ENCODE results near the gene C11orf21. TPM values are rescaled to one million over a fixed set of nuclear protein-coding genes. Genes with fewer than 3 reads are reported as not detected.
"Not testable (repeated sequence)": the region's sequence is repeated elsewhere in the genome, so short reads cannot be mapped to it uniquely, and the experiment has no call there.

C11orf21 gene
- total RNA-seq, result 10 to 100 TPM; 66.4 to 81.0 TPM

GRCh38 chr11:2301631-2302305 lies at the start of gene C11orf21, which contains the start of gene TSPAN32:
Gene C11orf21 (minus strand): TSS chr11:2301918. CDS start chr11:2301808, 110 bp downstream.
Gene TSPAN32 (plus strand): TSS chr11:2302013. CDS start chr11:2302150, 137 bp downstream.
- peak within 1 kb of the TSS; percentile 96 for H3K4me3 Mint-ChIP-seq
- no peaks in the 10 kb centered on the region for H3K9me3 Mint-ChIP-seq
- CTCF ChIA-PET, result interaction anchor here (0.6 to 3.0 kb wide), 9 partner anchors 70 to 232 kb away, joined by 3 to 37 read pairs (median 3); no protein-coding TSS in a partner anchor
- H3K4me1 Mint-ChIP-seq, result peaks cover 63% of the 10 kb centered on the region
- DNase-seq, result peak; percentile 80
- H3K27me3 Mint-ChIP-seq, result no peaks in the 10 kb centered on the region
- POLR2A ChIA-PET, result no interaction called here
- peak within 1 kb of the TSS; percentile 95 for H3K27ac Mint-ChIP-seq
- H3K36me3 Mint-ChIP-seq (ENCODE audit: low read depth), result peaks cover 43% of the 10 kb centered on the region

GRCh38 chr11:2348986-2349385 lies 47.3 kb upstream of the C11orf21 start:
- H3K9me3 Mint-ChIP-seq, result peaks cover 16% of the 10 kb centered on the region
- ChIA-PET POLR2A (no interaction called here), CTCF (interaction anchor here (1.0 kb wide), 1 partner anchor 10 kb away, joined by 3 read pairs; no protein-coding TSS in a partner anchor)
- H3K4me1 Mint-ChIP-seq, result no peaks in the 10 kb centered on the region
- no peak for DNase-seq
- H3K27ac Mint-ChIP-seq, result no peak overlapping the region
- peaks cover 3% of the 10 kb centered on the region for H3K27me3 Mint-ChIP-seq
- no peaks in the 10 kb centered on the region for H3K36me3 Mint-ChIP-seq (ENCODE audit: low read depth)
- no peak overlapping the region for H3K4me3 Mint-ChIP-seq

- no peak for DNase-seq
- Mint-ChIP-seq H3K36me3 (ENCODE audit: low read depth) (no peaks in the 10 kb centered on the region), H3K4me1 (no peaks in the 10 kb centered on the region), H3K9me3 (peaks cover 16% of the 10 kb centered on the region), H3K27ac (no peak overlapping the region), H3K4me3 (no peak overlapping the region), H3K27me3 (peaks cover 3% of the 10 kb centered on the region)
- ChIA-PET POLR2A (no interaction called here), CTCF (no interaction called here)
Measured at GRCh38 chr11:2347308-2347830, 45.7 kb upstream of the C11orf21 start.

GRCh38 chr11:2346586-2347307 lies 45.0 kb upstream of the C11orf21 start:
- peaks cover 16% of the 10 kb centered on the region for H3K9me3 Mint-ChIP-seq
- no peak overlapping the region for H3K27ac Mint-ChIP-seq
- CTCF ChIA-PET, result interaction anchor here (1.0 kb wide), 1 partner anchor 30 kb away, joined by 3 read pairs; no protein-coding TSS in a partner anchor
- no peaks in the 10 kb centered on the region for H3K4me1 Mint-ChIP-seq
- DNase-seq, result no peak
- H3K4me3 Mint-ChIP-seq, result no peak overlapping the region
- H3K36me3 Mint-ChIP-seq (ENCODE audit: low read depth), result no peaks in the 10 kb centered on the region
- peaks cover 3% of the 10 kb centered on the region for H3K27me3 Mint-ChIP-seq
- POLR2A ChIA-PET, result no interaction called here

GRCh38 chr11:2346014-2346413 lies 44.3 kb upstream of the C11orf21 start:
- Mint-ChIP-seq H3K36me3 (ENCODE audit: low read depth) (no peaks in the 10 kb centered on the region), H3K27ac (no peak overlapping the region), H3K4me3 (no peak overlapping the region), H3K9me3 (peaks cover 16% of the 10 kb centered on the region), H3K4me1 (no peaks in the 10 kb centered on the region), H3K27me3 (no peaks in the 10 kb centered on the region)
- ChIA-PET CTCF (interaction anchor here (1.0 kb wide), 1 partner anchor 30 kb away, joined by 3 read pairs; no protein-coding TSS in a partner anchor), POLR2A (no interaction called here)
- no peak for DNase-seq

- no peak for DNase-seq
- H3K4me3 Mint-ChIP-seq, result no peak overlapping the region
- no peaks in the 10 kb centered on the region for H3K27me3 Mint-ChIP-seq
- no peaks in the 10 kb centered on the region for H3K36me3 Mint-ChIP-seq (ENCODE audit: low read depth)
- no peak overlapping the region for H3K27ac Mint-ChIP-seq
- ChIA-PET POLR2A (no interaction called here), CTCF (no interaction called here)
- no peaks in the 10 kb centered on the region for H3K4me1 Mint-ChIP-seq
- H3K9me3 Mint-ChIP-seq, result peaks cover 16% of the 10 kb centered on the region
Measured at GRCh38 chr11:2345050-2345449, 43.3 kb upstream of the C11orf21 start.

GRCh38 chr11:2343502-2343901 lies 41.8 kb upstream of the C11orf21 start:
- Mint-ChIP-seq H3K27ac (no peak overlapping the region), H3K27me3 (peaks cover 9% of the 10 kb centered on the region), H3K4me1 (no peaks in the 10 kb centered on the region), H3K4me3 (no peak overlapping the region), H3K36me3 (ENCODE audit: low read depth) (no peaks in the 10 kb centered on the region), H3K9me3 (peaks cover 8% of the 10 kb centered on the region)
- no peak for DNase-seq
- ChIA-PET POLR2A (no interaction called here), CTCF (no interaction called here)

GRCh38 chr11:2342981-2343380 lies 41.3 kb upstream of the C11orf21 start:
- ChIA-PET CTCF (no interaction called here), POLR2A (no interaction called here)
- Mint-ChIP-seq H3K36me3 (ENCODE audit: low read depth) (no peaks in the 10 kb centered on the region), H3K4me1 (no peaks in the 10 kb centered on the region), H3K27me3 (peaks cover 11% of the 10 kb centered on the region), H3K9me3 (peaks cover 5% of the 10 kb centered on the region), H3K4me3 (no peak overlapping the region), H3K27ac (no peak overlapping the region)
- no peak for DNase-seq

GRCh38 chr11:2342557-2342956 lies 40.8 kb upstream of the C11orf21 start:
- Mint-ChIP-seq H3K27ac (no peak overlapping the region), H3K27me3 (peaks cover 11% of the 10 kb centered on the region), H3K4me3 (no peak overlapping the region), H3K36me3 (ENCODE audit: low read depth) (no peaks in the 10 kb centered on the region), H3K9me3 (peaks cover 5% of the 10 kb centered on the region), H3K4me1 (no peaks in the 10 kb centered on the region)
- ChIA-PET POLR2A (no interaction called here), CTCF (no interaction called here)
- DNase-seq, result no peak

- DNase-seq; H3K9me3 Mint-ChIP-seq; H3K36me3 Mint-ChIP-seq (ENCODE audit: low read depth); H3K4me3 Mint-ChIP-seq; H3K4me1 Mint-ChIP-seq; H3K27ac Mint-ChIP-seq; POLR2A ChIA-PET: not testable (repeated sequence)
- H3K27me3 Mint-ChIP-seq, result peaks cover 15% of the 10 kb centered on the region
- CTCF ChIA-PET, result interaction anchor here (1.6 kb wide), 1 partner anchor 11 kb away, joined by 3 read pairs; no protein-coding TSS in a partner anchor
Measured at GRCh38 chr11:2338760-2339159, 37.0 kb upstream of the C11orf21 start.

- peaks cover 15% of the 10 kb centered on the region for H3K27me3 Mint-ChIP-seq
- H3K4me1 Mint-ChIP-seq; H3K4me3 Mint-ChIP-seq; H3K9me3 Mint-ChIP-seq; CTCF ChIA-PET; H3K27ac Mint-ChIP-seq; DNase-seq; POLR2A ChIA-PET; H3K36me3 Mint-ChIP-seq (ENCODE audit: low read depth): not testable (repeated sequence)
Measured at GRCh38 chr11:2335286-2335685, 33.6 kb upstream of the C11orf21 start.

- POLR2A ChIA-PET; H3K4me1 Mint-ChIP-seq; H3K36me3 Mint-ChIP-seq (ENCODE audit: low read depth); H3K27ac Mint-ChIP-seq; CTCF ChIA-PET; H3K4me3 Mint-ChIP-seq; H3K27me3 Mint-ChIP-seq; DNase-seq: not testable (repeated sequence)
- peaks cover 11% of the 10 kb centered on the region for H3K9me3 Mint-ChIP-seq
Measured at GRCh38 chr11:2333486-2334205, 31.9 kb upstream of the C11orf21 start.

- peaks cover 11% of the 10 kb centered on the region for H3K9me3 Mint-ChIP-seq
- DNase-seq; H3K27ac Mint-ChIP-seq; H3K36me3 Mint-ChIP-seq (ENCODE audit: low read depth); POLR2A ChIA-PET; H3K4me1 Mint-ChIP-seq; CTCF ChIA-PET; H3K4me3 Mint-ChIP-seq; H3K27me3 Mint-ChIP-seq: not testable (repeated sequence)
Measured at GRCh38 chr11:2332569-2332968, 30.9 kb upstream of the C11orf21 start.

Data from activated CD4-positive, alpha-beta T cell treated with anti-CD3 and anti-CD28 coated beads, Interleukin-2, amount 10 ng/mL, durations not matched to agents 7 days and 5 days (primary cell).